HepG2 (cell line): ENCODE data around the gene DAB2IP. TPM values are rescaled to one million over a fixed set of nuclear protein-coding genes. Genes with fewer than 3 reads are reported as not detected.
A peak's percentile ranks its signal among the peaks of the same experiment; 100 is the strongest.

Experiments used
- ATF5 ChIP-seq: sonication (generic); formaldehyde crosslinking; IDR thresholded peaks from 2 replicates; pipeline ENCODE4 v1.4.0; 2020; ENCODE audit warnings: mild to moderate bottlenecking, low read depth, missing genetic modification reagents
- ATM ChIP-seq: fragments of 450-650 bp; IDR thresholded peaks from 2 replicates; pipeline ENCODE4 v1.7.1; 2017; ENCODE audit warnings: mild to moderate bottlenecking, borderline replicate concordance
- GZF1 ChIP-seq: sonication (generic); formaldehyde crosslinking; IDR thresholded peaks from 2 replicates; pipeline ENCODE4 v1.5.1; 2020; ENCODE audit warnings: mild to moderate bottlenecking, missing genetic modification reagents
- HDAC6 ChIP-seq: fragments of 200-600 bp; sonication (generic); IDR thresholded peaks from 2 replicates; pipeline ENCODE4 v1.7.0; 2017; ENCODE audit warnings: mild to moderate bottlenecking, antibody characterized with exemption, low read length, low read depth
- HMGA1 ChIP-seq: sonication (generic); formaldehyde crosslinking; conservative IDR thresholded peaks from 2 replicates; pipeline ENCODE4 v1.4.0; 2020; ENCODE audit warnings: missing genetic modification reagents
- ISL2 ChIP-seq: sonication (generic); formaldehyde crosslinking; IDR thresholded peaks from 2 replicates; pipeline ENCODE4 v1.5.0; 2020; ENCODE audit warnings: missing genetic modification reagents
- MAFG ChIP-seq: sonication (generic); formaldehyde crosslinking; IDR thresholded peaks from 2 replicates; pipeline ENCODE4 v1.5.1; 2020; ENCODE audit warnings: mild to moderate bottlenecking, missing genetic modification reagents
- NONO ChIP-seq, 2 experiments: fragments of 450-650 bp in 1 of 2; sonication (generic) in 1 of 2; formaldehyde crosslinking in 1 of 2; IDR thresholded peaks in 1 of 2; conservative IDR thresholded peaks in 1 of 2; 2 replicates each; pipeline versions ENCODE4 v1.6.1 to v1.8.0; 2017 to 2022; ENCODE audit warnings: mild to moderate bottlenecking in 1 of 2, missing genetic modification reagents in 1 of 2, moderate library complexity in 1 of 2
- NR3C1 ChIP-seq: sonication (generic); formaldehyde crosslinking; IDR thresholded peaks from 2 replicates; pipeline ENCODE4 v1.4.0; 2020; ENCODE audit warnings: missing genetic modification reagents
- PBX3 ChIP-seq: sonication (generic); formaldehyde crosslinking; IDR thresholded peaks from 2 replicates; pipeline ENCODE4 v1.8.1; 2023; ENCODE audit warnings: missing genetic modification reagents, inconsistent platforms, borderline replicate concordance
- PHF8 ChIP-seq: sonication (generic); formaldehyde crosslinking; IDR thresholded peaks from 2 replicates; pipeline ENCODE4 v1.5.0; 2020; ENCODE audit warnings: missing genetic modification reagents
- RARA ChIP-seq: IDR thresholded peaks from 2 replicates; pipeline ENCODE4 v1.6.1; 2016; ENCODE audit warnings: missing genetic modification reagents, missing compliant biosample characterization
- SATB2 ChIP-seq: sonication (generic); formaldehyde crosslinking; IDR thresholded peaks from 2 replicates; pipeline ENCODE4 v1.5.0; 2020; ENCODE audit warnings: missing genetic modification reagents
- SIX1 ChIP-seq: sonication (generic); formaldehyde crosslinking; IDR thresholded peaks from 2 replicates; pipeline ENCODE4 v1.4.0; 2020; ENCODE audit warnings: missing genetic modification reagents, borderline replicate concordance
- SOX5 ChIP-seq: IDR thresholded peaks from 2 replicates; pipeline ENCODE4 v1.6.1; 2016; ENCODE audit warnings: borderline replicate concordance
- THAP11 ChIP-seq: IDR thresholded peaks from 2 replicates; pipeline ENCODE4 v1.6.1; 2016; ENCODE audit warnings: missing biosample characterization, missing genetic modification reagents
- TP53 ChIP-seq: sonication (generic); formaldehyde crosslinking; conservative IDR thresholded peaks from 2 replicates; pipeline ENCODE4 v1.4.0; 2020; ENCODE audit warnings: missing genetic modification reagents
- ZNF136 ChIP-seq: sonication (generic); formaldehyde crosslinking; IDR thresholded peaks from 2 replicates; pipeline ENCODE4 v1.8.1; 2022; ENCODE audit warnings: low read depth, mild to moderate bottlenecking, moderate library complexity, missing genetic modification reagents
- ZNF232 ChIP-seq: sonication (generic); formaldehyde crosslinking; IDR thresholded peaks from 2 replicates; pipeline ENCODE4 v1.4.0; 2020; ENCODE audit warnings: missing genetic modification reagents, borderline replicate concordance
- ZNF281 ChIP-seq: sonication (generic); formaldehyde crosslinking; IDR thresholded peaks from 2 replicates; pipeline ENCODE4 v1.4.0; 2020; ENCODE audit warnings: missing genetic modification reagents, borderline replicate concordance
- ZNF513 ChIP-seq: sonication (generic); formaldehyde crosslinking; conservative IDR thresholded peaks from 2 replicates; pipeline ENCODE4 v1.5.0; 2020; ENCODE audit warnings: missing genetic modification reagents
- ZNF619 ChIP-seq: sonication (generic); formaldehyde crosslinking; IDR thresholded peaks from 2 replicates; pipeline ENCODE4 v1.4.0; 2020; ENCODE audit warnings: mild to moderate bottlenecking, missing genetic modification reagents
- ZNF777 ChIP-seq: sonication (generic); formaldehyde crosslinking; IDR thresholded peaks from 2 replicates; pipeline ENCODE4 v1.4.0; 2020; ENCODE audit warnings: missing genetic modification reagents
- ZSCAN25 ChIP-seq: sonication (generic); formaldehyde crosslinking; IDR thresholded peaks from 2 replicates; pipeline ENCODE4 v1.8.0; 2022; ENCODE audit warnings: mild to moderate bottlenecking, missing genetic modification reagents
- ZZZ3 ChIP-seq: sonication (generic); formaldehyde crosslinking; IDR thresholded peaks from 2 replicates; pipeline ENCODE4 v1.4.0; 2020; ENCODE audit warnings: missing genetic modification reagents, mild to moderate bottlenecking, borderline replicate concordance
- polyA plus RNA-seq, 8 experiments: library from polyadenylated mRNA; depleted of rRNA in 3 of 8; stranded (reverse) in 7 of 8; unstranded in 1 of 8; fragments of >200 nt; fragmentation: Illumina TruSeq in 4 of 8; extraction: Trizol in 4 of 8; gene quantifications; 2 replicates each; pipeline versions ENCODE4 v1.2.1 to v1.2.3, GENCODE V29; 2011 to 2016; ENCODE audit warnings: low read depth in 4 of 8, missing spikeins in 1 of 8, mixed read lengths in 1 of 8; ENCODE audit not compliant: insufficient read depth in 1 of 8
- total RNA-seq, 5 experiments: library from RNA; depleted of rRNA; stranded (reverse); fragments of >200 nt; fragmentation: Illumina TruSeq; extraction: Trizol; gene quantifications; 2 replicates each; pipeline ENCODE4 v1.2.3, GENCODE V29; 2016; ENCODE audit warnings: low read depth in 1 of 5

The DAB2IP gene
- total and polyA plus RNA-seq, 2 of the 13 experiments (the other 11 are each of a cell fraction or from before 2014, with no cell fraction given), result 25.3 to 37.9 TPM

- no peak for TF ChIP-seq NR3C1
- no peak for TF ChIP-seq PBX3 (CRISPR knock-in tag)
- TF ChIP-seq ZNF281 (CRISPR knock-in tag), result no peak
- TF ChIP-seq PHF8 (CRISPR knock-in tag), result peak; percentile 34; the same call in 1 of the 2 replicates
- TF ChIP-seq SATB2 (CRISPR knock-in tag), result no peak
- no peak for TF ChIP-seq SIX1 (CRISPR knock-in tag)
- TF ChIP-seq THAP11 (CRISPR knock-in tag), result 0 out of 2 replicates have a peak, but pooled peaks have one; percentile 6
- TF ChIP-seq SOX5 (CRISPR knock-in tag), result 0 out of 2 replicates have a peak, but pooled peaks have one; percentile 15
- no peak for TF ChIP-seq TP53 (CRISPR knock-in tag)
- TF ChIP-seq ZSCAN25 (CRISPR knock-in tag), result 0 out of 2 replicates have a peak, but pooled peaks have one; percentile 45
- peak; percentile 66 for TF ChIP-seq RARA (CRISPR knock-in tag)
- no peak for TF ChIP-seq GZF1 (CRISPR knock-in tag)
- TF ChIP-seq NONO (IDR thresholded peaks at IDR 0.05), result no peak
- TF ChIP-seq NONO (CRISPR knock-in tag; conservative IDR thresholded peaks at IDR 0.05), result peak; percentile 2; the same call in 1 of the 2 replicates
- TF ChIP-seq ATF5 (CRISPR knock-in tag), result no peak
- TF ChIP-seq ZZZ3 (CRISPR knock-in tag), result no peak
- TF ChIP-seq HMGA1, result no peak
- 0 out of 2 replicates have a peak, but pooled peaks have one; percentile 7 for TF ChIP-seq ISL2 (CRISPR knock-in tag)
- no peak for TF ChIP-seq ZNF619 (CRISPR knock-in tag)
- TF ChIP-seq ZNF777 (CRISPR knock-in tag), result no peak
- no peak for TF ChIP-seq HDAC6
- no peak for TF ChIP-seq ZNF232
- TF ChIP-seq ZNF513 (CRISPR knock-in tag), result no peak
- no peak for TF ChIP-seq ATM
- 0 out of 2 replicates have a peak, but pooled peaks have one; percentile 38 for TF ChIP-seq ZNF136 (CRISPR knock-in tag)
- no peak for TF ChIP-seq MAFG
Measured at GRCh38 chr9:121744687-121745395, 93.4 kb downstream of the DAB2IP start (continued).
